Measurements from ENCODE around the gene CD300LF. TPM values are rescaled to one million over a fixed set of nuclear protein-coding genes. Genes with fewer than 3 reads are reported as not detected.

Gene CD300LF
- 0.40 TPM for total RNA-seq

DNA sequence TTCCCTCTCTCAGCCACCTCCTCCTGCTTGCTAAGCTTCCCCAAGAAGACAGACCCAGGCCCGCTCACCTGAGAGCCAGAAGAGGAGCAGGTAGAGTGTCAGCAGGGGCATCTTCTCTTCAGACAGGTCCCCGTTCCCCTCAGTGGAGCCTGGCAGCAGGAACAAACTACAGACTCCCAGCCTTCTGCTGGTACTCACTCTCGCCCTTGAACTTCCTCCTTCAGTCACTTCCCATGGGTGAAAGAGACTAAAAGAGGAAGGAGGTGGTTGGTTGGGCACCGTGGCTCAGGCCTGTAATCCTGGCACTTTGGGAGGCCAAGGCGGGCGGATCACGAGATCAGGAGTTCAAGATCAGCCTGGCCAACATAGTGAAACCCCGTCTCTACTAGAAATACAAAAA lies at the start of gene CD300LF:
CD300LF (minus strand) TSS at position 168 of the 400 bp plus-strand sequence; CDS start at position 111, 57 bp downstream.
- ATAC-seq = peak; percentile 20

DNA sequence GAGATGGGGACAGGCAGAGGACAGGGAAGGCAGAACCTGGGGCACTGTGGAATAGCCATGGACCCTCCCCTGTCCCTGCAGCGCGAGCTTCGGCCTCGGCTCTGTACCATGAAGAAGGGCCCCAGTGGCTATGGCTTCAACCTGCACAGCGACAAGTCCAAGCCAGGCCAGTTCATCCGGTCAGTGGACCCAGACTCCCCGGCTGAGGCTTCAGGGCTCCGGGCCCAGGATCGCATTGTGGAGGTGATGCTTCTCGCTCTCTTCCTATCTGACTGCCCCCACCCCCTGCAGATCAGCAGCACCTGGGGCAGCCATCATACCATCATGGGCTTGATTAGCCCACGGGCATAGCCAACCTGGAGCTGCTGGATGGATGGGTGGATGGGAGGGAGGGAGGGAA lies 49.2 kb upstream of the CD300LF start:
- ATAC-seq = no peak

DNA sequence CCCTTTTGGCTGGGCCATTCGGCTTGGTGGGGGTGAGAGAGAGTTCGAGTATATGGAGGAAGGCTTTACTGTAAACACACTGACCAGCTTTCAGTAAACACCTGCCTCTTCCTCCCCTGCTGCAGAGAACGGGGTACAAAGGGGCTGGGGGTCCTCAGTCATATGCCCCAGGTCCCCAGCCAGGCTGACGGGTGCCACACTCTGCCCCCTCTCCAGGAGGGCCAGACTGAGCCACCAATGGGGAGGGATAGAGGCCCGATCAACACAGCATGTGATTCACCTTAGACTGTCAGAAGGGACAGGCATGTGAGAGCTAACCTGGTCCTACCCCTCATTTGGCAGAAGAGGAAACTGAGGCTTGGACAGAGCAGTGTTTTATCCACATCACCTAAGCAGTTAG lies 48.7 kb upstream of the CD300LF start:
- no peak for ATAC-seq

DNA sequence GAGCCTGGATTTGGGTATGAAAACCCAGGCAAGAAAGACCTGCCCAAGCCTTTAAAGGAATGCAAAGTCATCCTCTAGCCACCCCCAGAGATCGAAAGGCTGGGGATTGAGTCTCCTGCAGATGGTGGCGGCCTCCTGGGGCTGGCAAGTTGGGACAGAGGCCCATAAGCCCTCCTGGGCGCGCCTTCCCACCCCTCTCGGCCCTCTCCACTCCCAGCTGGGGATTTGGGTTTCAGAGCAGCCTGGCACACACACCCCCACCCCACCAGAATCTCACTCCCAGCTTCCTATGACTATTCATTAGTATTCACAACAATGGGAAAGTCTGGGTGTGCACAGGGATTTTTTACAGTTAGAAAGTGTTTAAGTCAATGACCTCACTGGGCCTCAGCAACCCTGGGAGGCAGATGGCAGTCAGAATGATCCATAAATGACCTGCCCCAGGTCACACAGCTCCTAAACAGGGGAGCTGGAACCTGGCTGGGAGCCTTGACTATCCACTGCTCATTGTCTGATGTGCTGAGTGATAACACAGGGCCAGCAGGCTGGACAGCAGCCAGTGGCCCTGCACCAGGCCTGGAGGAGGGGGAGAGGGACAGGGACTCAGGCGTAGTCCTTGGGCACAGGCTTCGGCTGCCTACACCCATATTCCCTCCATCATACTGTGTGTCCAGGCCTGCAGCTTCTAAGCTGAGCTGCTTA lies 47.8 kb upstream of the CD300LF start:
- peak; percentile 67 for ATAC-seq

DNA sequence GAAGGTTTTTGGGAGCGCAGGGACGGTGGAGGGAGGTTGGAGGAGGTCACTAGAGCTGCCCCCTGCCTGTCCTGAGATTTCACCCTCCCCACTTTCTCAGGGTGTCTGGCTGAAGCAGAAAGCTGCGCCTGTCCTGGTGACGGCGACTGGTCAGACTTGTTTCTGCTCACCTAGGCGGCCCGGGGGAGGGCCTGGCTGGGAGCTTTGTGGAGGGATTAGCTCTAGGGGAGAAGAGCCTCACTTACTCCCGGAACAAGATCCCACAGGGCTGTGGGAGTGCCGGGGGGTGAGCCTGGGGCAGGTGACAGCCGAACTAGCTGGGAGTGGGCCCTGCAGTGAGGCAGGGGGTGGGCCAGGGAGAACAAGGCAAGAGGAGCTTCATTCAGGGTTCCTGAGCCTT lies 47.2 kb upstream of the CD300LF start:
- ATAC-seq = peak; percentile 71

DNA sequence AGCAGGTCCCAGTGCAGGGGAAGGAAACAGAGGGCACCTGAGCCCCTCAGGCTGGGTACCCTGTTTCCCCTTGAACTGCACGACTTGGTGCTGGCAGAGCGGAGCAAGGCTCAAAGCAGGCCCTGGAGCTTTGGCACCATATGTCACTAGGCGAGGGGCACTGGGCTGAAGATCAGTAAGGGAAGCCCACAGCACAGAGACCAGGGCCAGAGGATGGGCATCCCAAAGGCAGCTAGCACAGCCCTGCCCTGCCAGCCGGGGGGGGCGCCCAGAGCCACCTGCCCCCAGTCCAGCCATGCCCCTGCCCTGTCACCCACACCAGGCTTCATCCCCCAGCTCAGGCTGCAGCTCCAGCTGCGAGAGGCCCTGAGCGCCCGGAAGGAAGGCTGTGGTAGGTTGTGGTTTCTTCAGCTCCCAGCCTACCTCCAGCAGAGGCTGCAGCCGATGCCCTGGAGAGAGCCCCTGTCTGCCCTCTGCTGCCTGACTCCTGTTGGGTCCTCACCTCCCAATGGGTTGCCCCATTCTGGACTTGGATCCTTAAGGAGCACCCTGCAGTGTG lies 46.6 kb upstream of the CD300LF start:
- peak; percentile 5 for ATAC-seq

DNA sequence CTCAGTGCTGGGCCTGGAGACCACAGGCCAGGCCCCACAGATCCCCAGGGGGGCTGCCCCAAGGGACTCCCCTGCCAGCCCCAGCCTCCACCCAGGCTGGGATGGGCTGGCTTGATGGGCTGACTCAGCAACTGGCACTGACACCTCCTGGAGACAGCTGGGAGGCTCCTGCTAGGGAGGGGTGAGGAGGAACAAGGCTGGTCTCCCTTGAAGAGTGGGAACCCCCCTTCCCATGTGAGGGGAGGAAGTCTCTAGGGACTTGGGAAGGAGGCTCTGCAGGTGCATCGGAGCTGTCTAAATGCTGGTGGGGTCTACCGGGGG lies 46.1 kb upstream of the CD300LF start:
- ATAC-seq = peak; percentile 69

DNA sequence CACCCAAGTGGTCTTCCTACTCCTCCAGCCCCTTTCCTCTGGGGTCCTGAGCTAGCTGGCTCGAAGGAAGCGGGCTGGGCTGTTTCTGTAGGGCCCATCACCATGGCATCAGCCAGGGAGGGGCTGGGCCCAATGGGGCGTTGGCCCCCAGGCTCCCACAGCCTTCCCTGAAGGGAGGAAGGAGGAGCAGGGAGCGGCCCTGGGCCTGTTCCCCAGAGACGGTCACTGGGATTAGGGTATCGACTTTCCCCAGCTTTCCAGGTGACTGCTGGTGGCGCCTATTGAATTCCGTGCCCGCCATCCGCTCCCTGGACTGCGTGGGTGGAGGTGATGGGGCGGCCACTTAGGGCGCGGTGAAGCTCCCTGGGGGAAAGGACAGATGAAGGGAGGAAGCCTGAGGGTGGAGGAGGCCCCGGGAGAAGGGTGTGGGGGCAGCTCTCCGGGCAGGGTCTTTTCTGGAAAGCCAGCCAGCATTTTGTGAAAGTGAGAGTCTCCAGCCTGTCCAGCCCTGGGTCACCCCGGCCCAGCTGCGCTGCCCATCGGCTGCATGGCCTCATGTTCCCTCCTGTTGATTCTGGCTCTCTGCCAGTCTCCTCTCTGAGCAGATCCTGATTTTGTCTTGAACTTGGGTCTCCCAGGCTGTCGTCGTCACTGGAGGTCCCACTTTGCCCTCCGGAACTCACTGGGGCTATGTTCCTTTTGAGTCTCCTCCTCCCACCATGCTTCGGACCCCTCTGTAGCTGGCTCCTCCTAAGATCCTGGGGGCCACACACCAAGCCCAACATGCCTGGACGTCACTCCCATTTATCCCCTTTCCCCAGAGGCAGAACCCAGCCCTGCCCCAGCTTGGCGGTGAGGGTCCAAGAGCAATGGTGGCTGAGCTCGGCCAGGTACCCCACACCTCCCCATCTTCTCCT lies 45.5 kb upstream of the CD300LF start:
- peak; percentile 64 for ATAC-seq

DNA sequence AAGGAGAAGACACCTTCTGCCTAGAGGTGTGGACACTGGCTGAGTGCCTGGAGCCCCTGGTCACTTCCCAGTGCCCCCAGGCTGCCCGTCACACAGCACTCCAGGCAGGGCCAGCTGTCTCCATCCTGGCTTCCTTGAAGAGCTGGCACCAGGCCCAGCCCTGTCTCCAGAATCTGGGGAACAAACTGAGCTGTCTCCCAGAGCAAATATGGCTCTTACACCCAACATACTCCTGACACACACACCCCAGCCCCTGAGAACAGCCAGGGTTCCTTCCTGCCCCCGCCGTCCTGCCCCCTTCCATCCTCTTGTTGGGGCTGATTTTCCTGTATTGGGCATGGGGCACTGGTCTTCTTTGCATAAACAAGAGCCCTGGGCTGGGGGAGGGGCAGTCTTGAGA lies 44.8 kb upstream of the CD300LF start:
- peak; percentile 6 for ATAC-seq

DNA sequence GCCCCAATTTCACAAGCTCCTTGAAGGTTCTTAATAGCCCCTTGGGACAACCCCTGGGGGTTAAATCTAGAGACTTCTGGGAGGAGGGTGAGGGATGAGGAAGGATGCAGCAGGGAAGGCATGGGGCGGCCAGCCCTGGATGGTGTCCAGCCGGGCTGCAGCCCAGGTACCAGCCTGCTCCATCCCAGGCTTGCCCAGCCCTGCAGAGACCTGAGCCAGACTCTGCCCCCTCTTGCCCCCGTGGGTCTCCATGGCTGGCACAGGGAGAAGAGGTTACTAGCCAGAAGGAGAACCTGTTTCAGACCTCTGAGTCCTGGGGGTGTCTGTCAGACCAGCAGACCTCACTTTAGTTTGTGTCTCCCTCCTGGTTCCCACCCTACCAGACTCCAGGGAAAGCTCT lies 44.2 kb upstream of the CD300LF start:
- no peak for ATAC-seq

DNA sequence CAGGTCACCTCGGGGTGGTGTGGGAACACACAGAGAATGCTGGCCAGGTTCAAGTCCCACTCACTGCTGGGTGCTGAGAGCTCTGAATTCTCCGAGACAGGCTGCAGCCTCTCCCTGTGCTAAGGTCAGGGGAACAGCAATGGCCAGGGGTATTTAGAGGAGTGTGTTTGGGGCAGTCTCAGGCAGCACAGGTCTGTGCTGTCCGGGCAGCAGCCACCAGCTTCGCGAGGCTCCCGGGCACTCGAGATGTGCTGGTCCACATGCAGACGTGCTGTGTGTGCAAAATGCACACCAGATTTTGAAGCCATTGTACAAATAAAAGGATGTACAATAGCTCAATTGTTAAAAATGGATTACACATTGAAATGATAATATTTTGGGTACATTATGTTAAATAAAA lies 42.8 kb upstream of the CD300LF start:
- no peak for ATAC-seq

DNA sequence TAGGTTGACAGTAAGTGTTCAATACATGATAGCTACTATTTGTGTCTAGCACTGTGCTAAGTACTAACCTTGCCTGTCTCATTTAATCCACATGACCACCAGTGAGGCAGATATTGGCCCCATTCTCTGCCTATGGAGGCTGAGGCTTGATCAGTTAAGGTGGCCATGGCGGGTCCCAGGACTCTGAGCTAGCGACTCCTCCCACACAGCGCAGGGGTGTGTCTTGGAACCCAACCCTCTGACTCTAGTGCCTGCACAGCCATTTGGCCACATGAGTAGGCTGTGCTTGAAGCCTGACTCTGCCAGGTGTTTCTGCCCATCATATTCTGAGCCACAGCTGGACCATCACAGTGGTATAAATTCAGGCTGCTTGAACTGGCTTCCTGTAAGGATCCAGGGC lies 42.1 kb upstream of the CD300LF start:
- no peak for ATAC-seq

DNA sequence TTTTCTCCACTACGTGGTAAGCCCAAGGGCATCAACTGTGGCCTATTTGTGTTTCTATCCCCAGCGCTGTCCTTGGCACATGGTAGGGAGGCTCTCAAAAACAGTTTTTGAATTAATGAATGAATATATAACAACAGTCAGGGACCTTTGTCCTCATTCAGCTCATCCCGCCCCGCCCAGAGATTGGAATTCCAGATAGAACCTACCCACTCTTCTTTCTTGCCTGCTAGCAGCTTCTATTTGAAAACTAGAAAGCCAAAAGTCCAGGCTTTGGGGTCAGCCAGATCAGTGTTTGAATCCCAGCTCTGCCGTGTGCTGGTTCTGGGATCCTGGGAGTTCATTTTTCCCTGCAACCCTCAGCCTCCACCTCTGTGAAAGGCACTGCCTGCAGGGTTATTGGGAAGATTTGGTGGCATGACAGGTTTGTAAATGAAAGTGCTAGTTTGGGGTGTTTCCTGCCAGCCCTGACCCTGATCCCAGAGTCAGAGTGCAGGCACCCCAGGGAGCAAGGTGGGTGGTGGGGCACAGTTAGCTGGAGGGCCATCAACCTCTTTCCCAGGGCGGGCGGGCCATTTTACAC lies 40.2 kb upstream of the CD300LF start:
- ATAC-seq = no peak

DNA sequence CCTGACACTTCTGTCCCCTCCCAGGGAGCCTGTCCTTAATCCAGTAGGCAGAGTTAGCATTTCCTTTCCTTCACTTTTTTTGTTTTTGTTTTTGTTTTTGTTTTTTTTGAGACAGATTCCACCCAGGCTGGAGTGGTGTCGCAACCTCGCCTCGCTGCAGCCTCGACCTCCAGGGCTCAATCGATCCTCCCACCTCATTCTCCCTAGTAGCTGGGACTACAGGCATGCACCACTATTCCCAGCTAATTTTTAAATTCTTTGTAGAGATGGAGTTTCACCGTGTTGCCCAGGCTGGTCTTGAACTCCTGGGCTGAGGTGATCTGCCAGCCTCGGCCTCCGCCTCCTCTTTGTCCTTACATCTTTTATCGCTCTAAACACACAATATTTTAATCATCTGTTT lies 39.7 kb upstream of the CD300LF start:
- ATAC-seq = no peak

DNA sequence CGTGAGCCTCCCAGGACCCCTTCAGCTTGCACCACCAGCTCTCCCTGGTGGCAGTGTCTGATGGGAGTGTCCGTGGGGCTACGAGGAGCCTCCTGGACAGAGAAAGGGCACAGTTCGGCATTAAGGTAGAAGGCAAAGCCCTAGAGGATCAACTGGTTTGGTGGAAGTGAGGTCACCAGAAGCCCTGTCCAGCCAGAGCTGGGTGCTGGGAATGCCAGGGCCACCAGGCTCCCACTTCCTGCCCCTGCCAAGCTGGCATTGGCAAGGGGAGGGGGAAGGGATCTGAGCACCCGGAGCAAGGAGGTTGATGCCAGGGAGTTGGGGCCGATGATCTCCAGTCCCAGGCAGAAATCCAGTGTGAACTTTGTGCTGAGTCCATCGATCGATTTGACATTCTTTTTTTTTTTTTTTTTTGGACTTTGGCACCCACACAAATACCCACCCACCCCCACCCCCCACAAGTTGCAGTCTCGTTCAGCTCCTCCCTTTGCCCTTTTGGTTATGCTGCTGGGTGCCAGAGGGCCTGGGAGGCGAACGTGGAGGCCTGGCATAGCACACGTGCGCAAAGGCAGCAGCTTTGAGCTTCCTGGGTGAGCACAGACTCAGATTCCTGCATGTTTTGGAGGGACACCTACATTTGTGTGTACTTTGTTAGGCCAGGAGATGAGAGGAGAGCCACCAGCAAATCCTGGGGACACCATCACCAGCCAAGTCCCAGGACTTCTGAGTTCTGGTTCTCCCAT lies 37.8 kb upstream of the CD300LF start:
- ATAC-seq = peak; percentile 7

DNA sequence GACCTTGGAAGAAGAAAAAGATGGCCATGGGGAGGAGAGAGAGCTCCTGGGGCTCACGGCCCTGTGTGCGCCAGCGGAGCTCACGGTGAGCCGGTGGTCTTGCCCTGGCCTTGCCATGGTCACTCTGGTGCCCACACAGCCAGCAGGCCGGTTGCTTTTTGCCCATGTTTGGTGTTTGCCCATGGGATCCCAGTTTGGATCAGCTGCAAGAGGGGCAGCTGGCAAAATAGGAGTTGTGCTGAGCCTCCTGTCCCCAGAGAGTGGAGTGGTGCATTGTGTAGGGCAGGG lies 37.3 kb upstream of the CD300LF start:
- ATAC-seq = no peak

DNA sequence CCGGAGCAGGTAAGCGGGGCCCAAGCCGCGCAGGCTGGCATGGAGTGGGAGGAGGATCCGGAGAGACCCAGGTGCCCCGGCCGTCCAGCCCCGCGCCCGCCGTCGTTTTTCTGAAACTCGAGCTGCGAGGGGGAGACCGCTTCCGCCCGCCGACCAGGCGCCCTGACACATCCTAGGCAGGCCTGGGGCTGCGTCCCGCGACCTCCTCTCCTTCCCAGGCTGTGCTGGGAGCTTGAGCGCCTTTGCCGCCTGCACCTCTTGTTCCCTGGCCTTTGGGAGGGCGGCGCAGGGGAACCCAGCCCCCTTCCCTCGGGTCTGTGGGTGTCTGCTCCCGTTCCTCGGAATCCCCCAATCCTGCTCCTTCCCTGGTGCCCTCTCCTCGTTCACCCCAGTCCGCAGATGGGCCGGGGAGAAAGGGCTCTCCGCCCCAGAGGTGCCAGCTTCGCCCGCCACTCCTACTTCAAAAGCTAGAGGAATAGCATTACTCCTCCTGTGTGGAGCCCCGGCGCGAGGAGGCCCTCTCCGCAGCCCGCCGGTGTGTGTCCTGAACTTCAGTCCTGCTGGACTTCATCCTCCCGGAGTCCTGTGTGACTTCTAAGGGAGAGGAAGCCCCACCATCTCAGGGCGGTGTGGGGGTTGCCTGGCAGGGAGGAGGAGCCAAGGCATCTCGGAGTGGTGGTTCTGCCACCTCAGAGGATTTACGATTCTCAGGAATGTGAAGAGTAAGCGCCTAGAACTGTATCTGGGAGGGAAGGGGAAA lies 36.7 kb upstream of the CD300LF start:
- peak; percentile 0 for ATAC-seq

DNA sequence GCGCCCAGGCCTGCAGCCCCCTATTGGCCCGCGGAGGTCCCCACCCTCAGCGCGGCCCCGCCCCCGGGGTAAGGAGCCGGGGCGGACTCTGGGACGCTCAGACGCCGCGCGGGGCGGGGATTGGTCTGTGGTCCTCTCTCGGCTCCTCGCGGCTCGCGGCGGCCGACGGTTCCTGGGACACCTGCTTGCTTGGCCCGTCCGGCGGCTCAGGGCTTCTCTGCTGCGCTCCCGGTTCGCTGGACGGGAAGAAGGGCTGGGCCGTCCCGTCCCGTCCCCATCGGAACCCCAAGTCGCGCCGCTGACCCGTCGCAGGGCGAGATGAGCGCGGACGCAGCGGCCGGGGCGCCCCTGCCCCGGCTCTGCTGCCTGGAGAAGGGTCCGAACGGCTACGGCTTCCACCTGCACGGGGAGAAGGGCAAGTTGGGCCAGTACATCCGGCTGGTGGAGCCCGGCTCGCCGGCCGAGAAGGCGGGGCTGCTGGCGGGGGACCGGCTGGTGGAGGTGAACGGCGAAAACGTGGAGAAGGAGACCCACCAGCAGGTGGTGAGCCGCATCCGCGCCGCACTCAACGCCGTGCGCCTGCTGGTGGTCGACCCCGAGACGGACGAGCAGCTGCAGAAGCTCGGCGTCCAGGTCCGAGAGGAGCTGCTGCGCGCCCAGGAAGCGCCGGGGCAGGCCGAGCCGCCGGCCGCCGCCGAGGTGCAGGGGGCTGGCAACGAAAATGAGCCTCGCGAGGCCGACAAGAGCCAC lies 36.0 kb upstream of the CD300LF start, which contains the start of gene NHERF1:
NHERF1 (plus strand) TSS at position 100 of the 750 bp plus-strand sequence; CDS start at position 319, 219 bp downstream.
- ATAC-seq = peak; percentile 87

DNA sequence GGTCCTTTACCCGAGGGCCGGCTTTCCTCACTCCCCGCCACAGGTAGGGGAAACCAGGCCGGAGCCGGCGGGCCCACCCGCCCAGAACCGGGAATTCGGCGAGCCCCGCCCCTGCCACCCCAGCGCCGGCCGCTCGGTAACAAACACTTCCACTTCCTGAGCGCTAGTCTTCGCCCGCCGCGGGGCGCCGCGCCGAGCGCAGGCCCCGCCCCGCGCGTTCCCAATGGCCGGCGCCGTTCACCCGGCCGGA lies 35.5 kb upstream of the CD300LF start:
- no peak for ATAC-seq

DNA sequence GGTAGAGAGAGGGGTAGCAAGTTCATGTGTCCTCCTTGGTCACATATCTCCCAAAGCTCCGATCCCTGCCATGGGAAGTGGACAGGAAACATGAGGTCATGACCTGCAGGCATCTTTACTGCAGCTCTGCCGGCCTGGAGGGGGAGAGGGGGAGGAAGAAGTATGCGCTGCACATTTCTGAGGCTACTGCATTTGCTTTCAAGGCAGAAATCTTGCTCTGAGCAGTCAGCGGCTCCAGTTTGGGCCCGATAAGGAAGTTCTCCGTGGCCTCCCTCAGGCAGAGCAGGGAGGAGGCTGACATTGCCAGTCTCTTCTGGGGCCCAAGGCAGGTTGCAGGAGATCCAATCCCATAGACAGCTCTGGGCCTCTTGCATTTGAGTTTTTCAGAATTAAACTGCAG lies 34.2 kb upstream of the CD300LF start:
- no peak for ATAC-seq

DNA sequence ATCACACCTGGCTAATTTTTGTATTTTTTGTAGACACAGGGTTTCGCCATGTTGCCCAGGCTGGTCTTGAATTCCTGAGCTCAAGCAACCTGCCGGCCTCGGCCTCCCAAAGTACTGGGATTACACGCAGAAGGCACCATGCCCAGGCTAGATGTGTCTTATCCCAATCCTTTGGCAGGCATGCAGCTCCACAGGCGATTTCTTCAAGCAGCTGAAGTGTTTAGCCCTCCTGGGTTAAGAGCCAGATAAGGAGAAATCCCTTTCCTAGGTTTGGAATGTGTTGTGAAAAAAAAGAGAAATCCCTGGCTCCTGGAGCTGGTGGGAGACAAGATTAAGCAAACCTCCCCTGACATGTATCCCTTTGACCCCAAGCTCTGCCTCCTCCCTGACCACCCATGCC lies 33.7 kb upstream of the CD300LF start:
- ATAC-seq = no peak

Data from esophagus mucosa (tissue), 1 donor.